H1 (cell line): ENCODE results near the gene PPP2R2B.

ENCODE experiments used
- ATF2 ChIP-seq: IDR thresholded peaks from 2 replicates; pipeline ENCODE4 v1.6.1; 2012; ENCODE audit warnings: low read length, inconsistent platforms
- CBX8 ChIP-seq: fragments of 300-800, 300-1000 bp; sonication (generic); IDR thresholded peaks from 2 replicates; pipeline ENCODE4 v1.7.1; 2016; ENCODE audit warnings: low read depth, low read length, borderline replicate concordance
- CTCF ChIP-seq, 3 experiments: IDR thresholded peaks; 1 replicate in 2 of 3; 2 replicates in 1 of 3; pipeline versions ENCODE4 v1.5.1 to v1.6.1; 2011; ENCODE audit warnings: low read length in 3 of 3, mild to moderate bottlenecking in 3 of 3, inconsistent platforms in 2 of 3, low read depth in 1 of 3, moderate library complexity in 1 of 3; ENCODE audit not compliant: insufficient read depth in 1 of 3; ENCODE audit errors: control extremely low read depth in 1 of 3
- EP300 ChIP-seq, 2 experiments: IDR thresholded peaks; 1 replicate in 1 of 2; 2 replicates in 1 of 2; pipeline ENCODE4 v1.6.1; 2011 to 2012; ENCODE audit warnings: low read depth in 2 of 2, low read length in 2 of 2, mild to moderate bottlenecking in 2 of 2, borderline replicate concordance in 1 of 2, inconsistent platforms in 1 of 2, moderate library complexity in 1 of 2
- GTF2F1 ChIP-seq: IDR thresholded peaks from 2 replicates; pipeline ENCODE4 v1.6.1; 2012; ENCODE audit warnings: low read depth, low read length, improper control_type of control experiment, borderline replicate concordance
- HDAC2 ChIP-seq, 2 experiments: fragments of 300-600 bp in 1 of 2; sonication (generic) in 1 of 2; IDR thresholded peaks; 2 replicates each; pipeline ENCODE4 v1.6.1; 2011 to 2012; ENCODE audit warnings: low read depth in 2 of 2, low read length in 2 of 2, mild to moderate bottlenecking in 2 of 2, moderate library complexity in 2 of 2, borderline replicate concordance in 1 of 2, inconsistent platforms in 1 of 2
- POLR2A ChIP-seq, 2 experiments: IDR thresholded peaks; 1 replicate in 1 of 2; 2 replicates in 1 of 2; pipeline ENCODE4 v1.6.1; 2011; ENCODE audit warnings: low read depth in 2 of 2, low read length in 2 of 2, mild to moderate bottlenecking in 2 of 2; ENCODE audit errors: control extremely low read depth in 1 of 2
- RAD21 ChIP-seq, 2 experiments: IDR thresholded peaks in 1 of 2; conservative IDR thresholded peaks in 1 of 2; 2 replicates each; pipeline ENCODE4 v1.6.1; 2011; ENCODE audit warnings: low read depth in 2 of 2, low read length in 2 of 2, improper control_type of control experiment in 1 of 2, inconsistent platforms in 1 of 2, mild to moderate bottlenecking in 1 of 2, moderate library complexity in 1 of 2
- SIRT6 ChIP-seq: IDR thresholded peaks from one replicate; pipeline ENCODE4 v1.7.1; 2012; ENCODE audit warnings: low read length, inconsistent platforms
- SP1 ChIP-seq: IDR thresholded peaks from 2 replicates; pipeline ENCODE4 v1.6.1; 2011; ENCODE audit warnings: low read depth, low read length
- TEAD4 ChIP-seq: IDR thresholded peaks from 2 replicates; pipeline ENCODE4 v1.6.1; 2012; ENCODE audit warnings: low read depth, low read length, inconsistent platforms, mixed read lengths
- YY1 ChIP-seq: IDR thresholded peaks from 2 replicates; pipeline ENCODE4 v1.6.1; 2011; ENCODE audit warnings: low read depth, mild to moderate bottlenecking, low read length

- TF ChIP-seq EP300 (IDR thresholded peaks at IDR 0.05; ENCODE audit: borderline replicate concordance in 1 of 2, low read depth in 2 of 2, low read length in 2 of 2) (no peak), GTF2F1 (no peak), YY1 (no peak), HDAC2 (IDR thresholded peaks at IDR 0.05; ENCODE audit: borderline replicate concordance in 1 of 2, low read depth in 2 of 2, low read length in 2 of 2) (no peak), CTCF (IDR thresholded peaks at IDR 0.05; ENCODE audit: control extremely low read depth in 1 of 3, insufficient read depth in 1 of 3, low read depth in 1 of 3, low read length in 3 of 3) (no peak), POLR2A (IDR thresholded peaks at IDR 0.05; ENCODE audit: control extremely low read depth in 1 of 2, low read depth in 2 of 2, low read length in 2 of 2) (no peak), RAD21 (IDR thresholded peaks at IDR 0.05 in 1 of 2, conservative IDR thresholded peaks at IDR 0.05 in 1 of 2; ENCODE audit: low read depth in 2 of 2, low read length in 2 of 2) (no peak), TEAD4 (no peak), ATF2 (no peak), CBX8 (no peak), SIRT6 (no peak), SP1 (no peak)
These were observed 236.6 kb downstream of the PPP2R2B start for GRCh38 chr5:146641941-146642340.
